Omental fat pad (tissue), 4 donors: ENCODE data around the gene PKDREJ. TPM values are rescaled to one million over a fixed set of nuclear protein-coding genes. Genes with fewer than 3 reads are reported as not detected.

Experiments
- ATAC-seq: fragments of 150-250 bp; one replicate; pipeline ENCODE4 v1.9.1; 2016; ENCODE audit warnings: mild to moderate bottlenecking, moderate library complexity; ENCODE audit not compliant: low FRiP score
- DNase-seq: peaks from one replicate; pipeline ENCODE4 v3.0.0-alpha.2; 2019; ENCODE audit warnings: low spot score
- total RNA-seq, 4 donors: library from RNA; depleted of rRNA; stranded (reverse); fragments of >200 nt; gene quantifications; one replicate each; pipeline ENCODE4 v1.1.0, GENCODE V29; 2016
- TF ChIP-seq, protein P1 (sequence below), 3 donors: fragments of 450-650 bp; IDR thresholded peaks; one replicate each; pipeline ENCODE4 v1.5.1; 2016 to 2017; ENCODE audit warnings: antibody characterized with exemption in 3 of 3, mild to moderate bottlenecking in 3 of 3, moderate library complexity in 2 of 3

The PKDREJ gene
- total RNA-seq, 4 donors from 2014 or later, result 0.09 TPM; not detected in 3

DNA sequence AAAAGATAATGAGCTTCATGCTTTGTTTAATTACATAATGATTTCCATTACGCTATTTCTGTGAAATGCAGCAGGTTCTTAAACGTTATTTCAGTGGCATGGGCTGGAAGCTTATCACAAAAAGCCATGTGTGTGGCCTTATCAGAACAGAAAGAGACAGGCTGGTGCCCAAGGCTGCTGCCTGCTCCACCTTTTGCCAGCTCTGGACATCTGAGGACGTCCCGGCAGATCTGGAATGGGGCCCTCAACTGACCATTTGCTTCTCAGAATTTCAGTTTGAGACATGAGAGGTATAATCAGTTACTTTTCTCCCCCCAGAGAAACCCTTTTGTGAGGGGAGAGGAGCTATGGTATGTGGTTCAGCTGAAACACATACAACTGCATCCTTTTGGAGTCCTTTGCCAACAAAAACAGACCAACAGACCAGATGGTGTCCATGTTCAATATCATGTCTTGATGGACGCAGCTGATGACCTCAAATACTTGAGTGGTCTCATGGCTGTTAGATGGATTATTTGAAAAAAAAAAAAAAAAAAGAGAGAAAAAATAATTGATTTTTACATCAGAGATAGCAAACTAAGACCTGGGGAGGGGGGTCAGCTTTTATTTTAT is 21.6 kb downstream of the PKDREJ start:
- TF ChIP-seq, protein P1, sequence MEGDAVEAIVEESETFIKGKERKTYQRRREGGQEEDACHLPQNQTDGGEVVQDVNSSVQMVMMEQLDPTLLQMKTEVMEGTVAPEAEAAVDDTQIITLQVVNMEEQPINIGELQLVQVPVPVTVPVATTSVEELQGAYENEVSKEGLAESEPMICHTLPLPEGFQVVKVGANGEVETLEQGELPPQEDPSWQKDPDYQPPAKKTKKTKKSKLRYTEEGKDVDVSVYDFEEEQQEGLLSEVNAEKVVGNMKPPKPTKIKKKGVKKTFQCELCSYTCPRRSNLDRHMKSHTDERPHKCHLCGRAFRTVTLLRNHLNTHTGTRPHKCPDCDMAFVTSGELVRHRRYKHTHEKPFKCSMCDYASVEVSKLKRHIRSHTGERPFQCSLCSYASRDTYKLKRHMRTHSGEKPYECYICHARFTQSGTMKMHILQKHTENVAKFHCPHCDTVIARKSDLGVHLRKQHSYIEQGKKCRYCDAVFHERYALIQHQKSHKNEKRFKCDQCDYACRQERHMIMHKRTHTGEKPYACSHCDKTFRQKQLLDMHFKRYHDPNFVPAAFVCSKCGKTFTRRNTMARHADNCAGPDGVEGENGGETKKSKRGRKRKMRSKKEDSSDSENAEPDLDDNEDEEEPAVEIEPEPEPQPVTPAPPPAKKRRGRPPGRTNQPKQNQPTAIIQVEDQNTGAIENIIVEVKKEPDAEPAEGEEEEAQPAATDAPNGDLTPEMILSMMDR (IDR thresholded peaks at IDR 0.05), result no peak
- ATAC-seq (no peak), DNase-seq (no peak)

DNA sequence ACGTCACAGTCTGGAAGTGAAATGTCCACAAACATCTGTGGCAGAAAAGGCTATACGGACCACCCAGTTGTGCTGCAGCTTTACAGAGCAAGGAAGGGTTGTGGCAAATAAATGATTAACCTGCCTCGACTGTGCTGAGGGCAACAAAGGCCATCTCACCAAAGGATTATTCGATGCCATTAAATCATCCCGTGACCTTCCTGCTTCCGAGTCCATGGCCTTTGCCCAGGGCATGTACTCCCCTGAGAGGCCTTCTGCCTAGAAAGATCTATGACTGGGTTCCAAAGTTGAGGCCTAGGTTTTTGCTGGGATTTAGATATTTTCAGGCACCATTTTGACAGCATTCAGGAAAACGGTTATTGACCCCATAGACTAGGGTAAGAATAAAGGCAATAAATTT is 22.2 kb downstream of the PKDREJ start:
- TF ChIP-seq, protein P1 (IDR thresholded peaks at IDR 0.05), result no peak
- DNase-seq (no peak), ATAC-seq (no peak)

DNA sequence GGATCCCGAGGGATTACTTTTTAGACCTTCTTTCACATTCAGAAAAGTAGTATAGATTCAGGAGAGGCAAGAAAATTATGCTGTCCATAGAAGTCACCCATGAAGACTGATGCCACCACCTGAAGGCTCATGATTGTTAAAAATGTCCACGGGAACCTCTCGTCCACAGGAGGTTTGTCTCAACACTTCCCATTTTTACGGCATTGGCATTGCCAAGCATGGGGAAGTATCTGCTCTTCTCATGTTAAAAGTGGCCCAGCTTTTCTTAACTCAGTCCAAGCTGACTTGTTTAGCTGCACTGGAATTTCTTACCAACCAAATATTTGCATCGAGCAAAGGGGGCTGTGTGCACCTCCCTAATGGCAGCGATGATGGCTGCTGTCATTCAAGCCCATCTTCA is 22.6 kb downstream of the PKDREJ start:
- ATAC-seq, result no peak

DNA sequence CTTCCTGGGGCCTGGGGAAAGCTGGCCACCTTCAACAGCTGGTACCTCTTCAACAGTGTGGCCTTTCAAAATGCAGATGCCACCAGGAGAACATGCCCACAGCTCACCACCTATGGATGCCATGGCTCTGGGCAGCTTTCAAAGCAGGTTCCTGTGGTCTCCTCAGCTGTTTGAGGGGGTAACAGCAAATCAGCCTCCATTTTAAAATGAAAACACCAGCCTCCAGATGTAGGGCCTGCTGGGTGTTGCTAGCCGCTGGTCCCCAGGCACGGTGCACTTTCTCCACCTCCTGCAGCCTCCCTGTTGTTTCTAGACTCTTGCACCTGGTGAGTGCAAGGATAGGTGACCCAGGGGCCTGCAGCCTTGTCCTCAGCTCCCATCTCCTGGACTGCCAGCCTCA is 23.1 kb downstream of the PKDREJ start:
- DNase-seq (no peak), ATAC-seq (no peak)
- TF ChIP-seq, protein P1 (IDR thresholded peaks at IDR 0.05), result no peak

More for the DNA sequence above, 22.6 kb downstream of the PKDREJ start:
- no peak for DNase-seq
- TF ChIP-seq, protein P1 (IDR thresholded peaks at IDR 0.05), result no peak

DNA sequence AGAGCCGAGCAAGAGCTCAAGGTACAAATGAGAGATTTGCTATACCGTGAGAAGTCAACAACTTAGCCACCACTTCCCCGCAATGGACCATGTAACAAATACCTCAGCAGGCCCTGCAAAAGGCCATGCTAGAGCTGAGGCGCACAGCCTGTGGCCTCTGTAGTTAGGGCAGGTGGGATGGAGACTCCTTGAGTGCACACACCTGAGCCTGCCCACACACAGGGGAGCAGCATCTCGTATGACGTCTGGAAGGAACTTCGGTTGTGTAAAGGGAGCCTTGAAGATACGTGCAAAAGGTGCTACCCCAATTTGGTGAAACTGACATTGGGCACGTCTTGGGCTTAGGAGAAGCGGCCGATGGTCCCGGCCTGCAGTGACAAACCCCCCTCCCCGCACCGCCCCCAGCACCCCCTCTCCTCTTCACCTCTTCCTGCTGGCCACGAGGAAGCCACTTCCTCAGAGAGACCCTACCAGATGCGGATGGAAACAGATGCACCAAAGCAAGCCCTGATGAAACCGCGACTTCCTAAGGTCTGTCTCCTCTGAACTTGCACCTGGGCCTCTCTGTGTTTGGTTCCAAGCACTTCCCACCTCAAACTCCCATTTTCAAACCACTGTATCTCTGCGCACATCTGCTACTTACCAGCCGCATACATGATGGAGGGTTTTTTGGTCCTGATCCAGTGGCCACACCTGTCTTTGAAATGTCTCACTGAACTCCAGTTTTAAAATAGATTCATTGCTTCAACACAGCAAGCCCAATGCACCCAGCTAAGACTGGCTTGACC is 23.7 kb downstream of the PKDREJ start:
- DNase-seq, result no peak
- TF ChIP-seq, protein P1 (IDR thresholded peaks at IDR 0.05), result no peak
- no peak for ATAC-seq

DNA sequence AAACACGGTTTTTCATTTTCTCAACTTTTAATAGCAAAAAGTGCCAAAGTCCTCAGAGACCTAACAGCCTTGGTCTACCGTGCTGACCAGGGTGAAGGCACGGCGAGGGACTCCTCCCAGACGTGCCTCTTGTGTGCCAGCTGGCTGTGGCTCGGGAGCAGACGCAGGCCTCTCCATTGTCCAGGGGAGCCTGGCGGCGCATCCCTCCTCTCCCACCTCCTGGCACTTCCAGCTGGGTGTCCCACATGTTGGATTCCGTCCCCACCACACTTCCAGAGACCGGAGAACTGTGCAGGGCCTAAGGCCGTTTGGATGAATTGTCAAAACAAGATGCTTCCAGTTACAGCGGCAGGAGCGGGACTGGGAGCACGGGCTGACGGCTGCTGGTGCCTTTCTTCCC is 24.6 kb downstream of the PKDREJ start:
- DNase-seq (no peak), ATAC-seq (no peak)
- TF ChIP-seq, protein P1 (IDR thresholded peaks at IDR 0.05), result no peak
